Loucy (cell line): ENCODE results near the gene EVX2.

Experiments used
- CTCF ChIP-seq: fragments of 200-600 bp; sonication (generic); conservative IDR thresholded peaks from 2 replicates; pipeline ENCODE4 v1.5.1; 2014; ENCODE audit warnings: mild to moderate bottlenecking, antibody characterized with exemption, low read length
- EZH2phosphoT487 ChIP-seq: fragments of 200-600 bp; IDR thresholded peaks from 2 replicates; pipeline ENCODE4 v1.6.1; 2018; ENCODE audit warnings: antibody characterized with exemption, mild to moderate bottlenecking, moderate library complexity, borderline replicate concordance

GRCh38 chr2:176096243-176096985 lies 12.7 kb upstream of the EVX2 start:
- TF ChIP-seq CTCF (no peak), EZH2phosphoT487 (no peak)
